Kasumi-1 (cell line): ENCODE results near the gene CCM2.
"Not testable (repeated sequence)": the region's sequence is repeated elsewhere in the genome, so short reads cannot be mapped to it uniquely, and the experiment has no call there.

Experiments
- DNase-seq, 2 experiments: peaks; one replicate each; lab custom pipeline; 2025; lab: John Stamatoyannopoulos, UW

The CCM2 gene

DNA sequence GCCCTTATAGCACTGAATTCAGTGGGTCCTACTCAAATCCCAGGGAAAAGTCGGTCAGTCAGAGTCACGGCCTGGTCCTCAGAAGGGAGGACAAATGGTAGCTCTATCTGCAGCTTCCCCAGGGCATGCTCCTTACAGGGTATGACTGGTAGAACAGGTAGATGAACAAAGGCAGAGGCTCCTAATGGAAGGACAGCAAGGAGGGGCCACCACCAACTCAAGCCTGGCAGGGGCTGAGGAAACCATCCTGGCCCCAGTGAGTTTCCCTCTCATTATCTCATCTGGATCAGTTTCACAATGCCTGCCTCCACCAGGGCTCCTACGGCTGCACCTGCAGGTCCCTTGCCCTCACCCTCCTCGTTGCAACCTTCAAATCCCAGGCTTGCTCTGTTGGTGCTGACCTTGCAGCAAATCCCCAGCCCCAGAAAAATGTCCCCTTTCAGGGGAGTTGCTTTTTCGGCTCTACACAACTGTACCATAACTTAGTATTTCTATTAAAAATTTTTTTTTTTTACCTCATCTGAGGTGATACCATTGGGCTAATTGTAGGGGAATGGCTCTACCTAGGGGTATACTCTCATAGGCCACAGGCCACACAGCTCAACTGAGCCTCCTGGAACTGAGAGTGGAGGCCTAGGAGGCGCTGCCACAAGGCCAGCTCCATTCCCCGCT is 18.8 kb upstream of the CCM2 start:
- peak in 1 of 2 experiments; percentile 39 for DNase-seq

DNA sequence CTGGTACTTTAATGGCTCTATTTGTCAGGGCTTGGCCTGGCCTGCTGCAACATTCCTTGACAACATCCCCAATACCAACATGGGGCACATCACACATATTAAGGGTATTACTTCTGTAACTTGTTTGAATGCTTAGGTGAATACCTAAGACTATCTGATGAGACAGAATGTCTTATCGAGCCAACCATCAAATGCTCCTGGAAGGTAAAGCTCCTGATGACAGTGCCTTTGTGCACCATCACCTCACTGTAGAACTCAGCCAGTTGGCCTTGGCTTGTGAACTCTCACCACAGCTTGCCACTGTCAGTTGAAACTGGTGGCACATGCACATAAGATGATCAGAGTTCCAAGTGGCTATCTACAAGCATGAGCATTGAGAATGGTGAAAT is 17.5 kb upstream of the CCM2 start:
- DNase-seq = no peak

DNA sequence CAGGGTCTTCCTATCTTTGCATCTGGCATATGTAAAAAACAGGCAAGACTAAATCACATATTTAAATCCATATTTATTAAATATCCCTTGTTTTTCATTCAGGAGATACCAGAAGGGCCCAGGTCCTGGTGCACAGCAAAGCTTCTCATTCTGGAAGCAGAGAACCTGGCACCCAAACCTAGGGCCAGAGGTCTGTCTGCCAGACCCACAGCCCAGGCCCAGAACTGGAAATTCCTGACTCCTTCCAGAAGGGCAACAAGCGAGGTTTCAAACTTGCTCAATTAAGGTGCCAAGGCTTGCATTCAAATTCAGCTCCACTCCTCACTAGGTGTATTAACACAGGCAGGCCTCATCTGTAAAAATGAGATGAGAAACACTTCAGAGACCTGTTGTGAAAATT is 17.0 kb upstream of the CCM2 start:
- no peak for DNase-seq

DNA sequence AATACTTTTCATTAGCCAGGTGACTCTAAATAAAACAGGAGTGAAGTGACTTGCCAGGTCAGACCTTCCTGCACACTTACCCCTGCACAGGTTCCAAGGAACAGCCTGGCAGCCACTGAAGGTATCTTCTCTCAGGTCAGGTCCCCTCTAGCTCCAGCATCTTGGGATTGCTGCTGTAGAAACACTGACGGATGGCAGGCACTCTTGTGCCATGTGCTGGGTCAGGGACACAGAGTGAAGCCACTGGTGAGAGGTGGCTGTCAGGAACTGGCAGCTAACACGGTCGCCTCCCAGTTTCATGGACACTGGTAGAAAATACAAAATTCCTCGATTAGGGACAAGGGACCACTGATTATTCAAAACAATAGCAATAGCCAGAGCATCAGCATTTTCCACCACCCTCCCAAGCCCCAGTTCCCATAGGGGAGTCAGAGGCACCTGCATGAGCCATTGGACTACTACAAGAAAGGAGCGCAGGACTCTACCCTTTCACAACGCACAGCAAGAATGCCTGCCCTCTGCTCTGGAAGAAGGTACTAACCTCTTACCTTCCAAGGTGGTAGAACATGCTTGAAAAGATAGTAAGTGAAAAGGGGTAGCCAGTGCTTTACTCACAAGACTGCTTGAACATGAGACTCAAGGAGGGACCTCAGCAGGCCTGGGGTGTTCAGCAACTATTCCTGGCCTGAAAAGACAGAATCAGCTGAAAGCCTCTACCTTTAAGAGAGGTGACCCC is 16.1 kb upstream of the CCM2 start:
- no peak for DNase-seq

DNA sequence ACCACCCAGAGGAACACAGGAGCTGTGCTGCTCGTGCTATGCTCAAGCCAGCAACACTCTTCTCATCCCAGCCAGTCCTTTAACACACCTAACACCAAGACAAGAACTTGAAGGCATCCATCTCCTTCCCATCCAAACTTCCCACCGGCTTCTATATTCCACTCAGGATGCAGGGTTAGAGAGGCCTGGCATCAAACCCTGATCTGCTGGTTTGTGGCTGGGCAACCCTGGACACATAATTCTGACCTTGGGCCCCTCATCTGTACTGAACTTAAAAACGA is 15.6 kb upstream of the CCM2 start:
- DNase-seq = no peak

DNA sequence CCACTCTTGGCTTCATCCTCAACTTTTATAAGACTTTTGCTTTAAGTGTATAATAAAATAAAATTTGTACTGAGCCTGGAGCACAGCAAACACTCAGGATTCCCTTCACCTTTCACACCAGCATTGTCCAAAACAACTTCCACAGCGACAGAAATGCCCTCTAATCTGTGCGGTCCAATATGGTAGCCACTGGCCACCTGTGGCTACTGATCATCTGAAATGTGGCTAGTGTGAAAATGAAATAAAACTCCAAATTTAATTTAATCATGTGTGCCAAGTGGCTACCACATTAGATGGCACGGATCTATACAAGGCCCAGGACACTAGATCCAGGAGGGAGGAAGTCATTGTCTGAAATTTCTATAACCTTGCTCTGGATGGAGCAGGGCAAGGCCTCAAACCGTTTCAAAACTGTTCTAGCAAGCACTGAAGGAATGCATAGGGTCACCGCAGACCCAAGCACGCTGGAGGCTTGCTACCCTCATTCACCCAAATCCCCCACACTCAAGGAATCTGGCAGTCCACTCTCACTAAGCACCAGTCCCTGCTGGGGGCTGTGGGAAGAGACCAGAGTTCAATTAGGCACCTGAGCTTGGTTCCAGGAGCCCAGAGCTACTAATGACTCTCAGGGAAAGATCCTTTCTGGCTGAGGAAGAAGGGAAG is 14.8 kb upstream of the CCM2 start:
- DNase-seq = no peak

DNA sequence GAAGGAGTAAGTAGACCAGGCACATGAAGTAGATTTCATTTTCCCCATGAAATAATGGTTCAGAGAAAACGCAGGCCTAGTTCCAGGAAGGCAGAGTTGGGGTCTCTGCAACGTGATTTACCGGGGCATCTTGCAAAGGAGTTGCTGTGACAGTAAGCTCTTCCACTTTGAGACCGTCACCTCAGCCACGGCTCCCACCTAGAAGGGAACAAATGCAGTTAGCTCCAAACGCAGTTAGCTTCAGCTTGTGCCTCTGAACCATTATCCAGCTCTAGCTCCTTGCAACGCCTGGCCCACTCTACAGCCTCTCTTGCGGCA is 14.1 kb upstream of the CCM2 start:
- no peak for DNase-seq

DNA sequence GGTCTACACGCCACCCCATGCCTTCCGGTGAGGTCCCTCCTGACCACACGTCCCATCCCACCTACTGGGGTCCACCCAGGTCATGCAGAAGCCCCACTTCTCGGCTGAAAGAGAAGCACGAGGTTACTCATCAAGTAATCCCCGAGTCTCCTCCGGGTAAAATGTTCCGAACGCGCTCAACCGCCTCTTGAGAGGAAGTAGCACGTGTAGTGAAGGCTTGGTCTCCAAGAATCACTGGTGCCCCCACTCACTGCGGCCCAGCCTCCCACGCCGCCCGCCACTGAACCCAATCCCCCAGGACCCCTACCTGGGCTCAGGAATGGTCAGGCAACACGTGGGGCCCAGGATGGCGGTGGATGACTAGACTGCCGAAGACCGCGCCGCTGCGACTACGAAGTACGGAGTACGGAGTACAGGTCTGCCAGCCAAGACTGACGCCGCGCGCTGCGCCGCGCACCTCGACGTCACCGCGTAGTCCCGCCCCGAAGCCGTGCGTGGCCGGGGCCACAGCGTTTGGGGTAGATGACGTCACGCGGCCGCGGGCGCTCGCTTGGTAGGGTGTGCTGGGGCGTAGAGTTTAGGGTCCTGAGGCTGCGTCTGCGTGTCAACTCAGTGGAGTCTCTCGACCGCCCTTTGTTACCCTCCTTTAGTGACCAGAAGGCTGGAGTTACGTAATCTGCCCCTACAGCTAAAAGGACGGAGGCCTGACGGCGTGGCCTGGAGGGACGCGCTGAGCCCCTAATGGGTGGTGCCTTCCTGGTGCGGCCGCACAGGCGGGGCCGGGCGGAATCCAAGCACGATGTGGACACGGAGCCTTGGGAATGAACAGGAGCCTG is 13.6 kb upstream of the CCM2 start:
- peak; percentile 95 to 97 for DNase-seq

DNA sequence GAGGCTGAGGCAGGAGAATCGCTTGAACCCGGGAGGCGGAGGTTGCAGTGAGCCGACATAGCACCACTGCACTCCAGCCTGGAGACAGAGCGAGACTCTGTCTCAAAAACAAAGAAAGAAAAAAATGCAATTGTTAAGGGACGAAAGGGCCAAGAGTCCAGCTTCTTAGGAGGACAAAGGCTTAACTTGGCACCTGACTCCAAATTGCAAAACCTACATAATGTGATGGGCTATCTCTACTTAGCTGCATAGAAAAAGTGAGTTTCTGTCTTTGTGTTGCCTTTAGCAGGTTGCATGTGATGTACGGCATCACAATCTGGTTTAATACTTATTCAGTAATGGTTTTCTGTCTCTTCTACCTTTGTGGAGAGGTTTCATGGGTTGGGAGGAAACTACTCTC is 12.5 kb upstream of the CCM2 start:
- peak in 1 of 2 experiments; percentile 16 for DNase-seq

DNA sequence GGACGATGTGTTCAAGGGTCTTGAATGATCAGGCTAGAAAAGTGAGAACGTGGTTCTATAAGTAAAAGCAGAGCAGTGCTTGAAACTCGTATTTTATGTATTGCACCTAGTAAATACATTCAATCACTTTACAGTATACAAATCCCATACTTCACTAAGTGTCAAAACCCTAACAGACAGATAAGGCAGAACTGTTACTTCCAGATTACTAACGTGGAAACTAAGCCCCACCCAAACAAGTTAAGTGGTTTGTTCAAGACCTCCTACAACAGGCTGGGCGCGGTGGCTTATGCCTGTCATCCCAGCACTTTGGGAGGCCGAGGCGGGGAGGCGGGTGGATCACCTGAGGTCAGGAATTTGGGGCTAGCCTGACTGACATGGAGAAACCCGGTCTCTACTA is 12.0 kb upstream of the CCM2 start:
- no peak for DNase-seq

DNA sequence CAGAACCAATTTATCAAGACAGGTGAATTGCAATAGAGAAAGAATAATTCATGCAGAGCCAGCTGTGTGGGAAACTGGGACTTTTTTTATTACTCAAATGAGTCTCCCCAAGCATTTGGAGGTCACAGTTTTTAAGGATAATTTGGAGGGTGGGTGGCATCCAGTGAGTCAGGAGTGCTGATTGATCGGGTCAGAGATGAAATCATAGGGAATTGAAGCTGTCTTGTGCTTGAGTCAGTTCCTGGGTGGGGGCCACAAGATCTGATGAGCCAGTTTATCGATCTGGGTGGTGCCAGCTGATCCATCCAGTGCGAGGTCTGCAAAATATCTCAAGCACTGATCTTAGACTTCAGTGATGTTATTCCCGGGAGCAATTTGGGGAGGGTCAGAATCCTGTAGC is 11.3 kb upstream of the CCM2 start:
- no peak for DNase-seq

DNA sequence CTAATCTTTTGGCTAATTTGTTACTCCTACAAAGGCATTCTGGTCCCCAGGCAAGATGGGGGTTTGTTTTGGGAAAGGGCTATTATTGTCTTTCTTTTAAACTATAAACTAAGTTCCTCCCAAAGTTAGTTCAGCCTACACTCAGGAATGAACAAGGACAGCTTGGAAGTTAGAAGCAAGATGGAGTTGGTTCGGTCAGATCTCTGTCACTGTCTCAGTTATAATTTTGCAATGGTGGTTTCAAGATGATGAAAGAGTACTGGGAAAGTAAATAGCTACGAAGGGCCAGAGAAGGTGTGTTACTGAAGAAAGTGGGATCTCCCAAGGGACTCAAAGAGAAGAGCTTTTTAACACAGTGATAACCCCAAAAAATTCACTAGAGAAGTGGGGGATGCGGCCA is 10.9 kb upstream of the CCM2 start:
- no peak for DNase-seq

DNA sequence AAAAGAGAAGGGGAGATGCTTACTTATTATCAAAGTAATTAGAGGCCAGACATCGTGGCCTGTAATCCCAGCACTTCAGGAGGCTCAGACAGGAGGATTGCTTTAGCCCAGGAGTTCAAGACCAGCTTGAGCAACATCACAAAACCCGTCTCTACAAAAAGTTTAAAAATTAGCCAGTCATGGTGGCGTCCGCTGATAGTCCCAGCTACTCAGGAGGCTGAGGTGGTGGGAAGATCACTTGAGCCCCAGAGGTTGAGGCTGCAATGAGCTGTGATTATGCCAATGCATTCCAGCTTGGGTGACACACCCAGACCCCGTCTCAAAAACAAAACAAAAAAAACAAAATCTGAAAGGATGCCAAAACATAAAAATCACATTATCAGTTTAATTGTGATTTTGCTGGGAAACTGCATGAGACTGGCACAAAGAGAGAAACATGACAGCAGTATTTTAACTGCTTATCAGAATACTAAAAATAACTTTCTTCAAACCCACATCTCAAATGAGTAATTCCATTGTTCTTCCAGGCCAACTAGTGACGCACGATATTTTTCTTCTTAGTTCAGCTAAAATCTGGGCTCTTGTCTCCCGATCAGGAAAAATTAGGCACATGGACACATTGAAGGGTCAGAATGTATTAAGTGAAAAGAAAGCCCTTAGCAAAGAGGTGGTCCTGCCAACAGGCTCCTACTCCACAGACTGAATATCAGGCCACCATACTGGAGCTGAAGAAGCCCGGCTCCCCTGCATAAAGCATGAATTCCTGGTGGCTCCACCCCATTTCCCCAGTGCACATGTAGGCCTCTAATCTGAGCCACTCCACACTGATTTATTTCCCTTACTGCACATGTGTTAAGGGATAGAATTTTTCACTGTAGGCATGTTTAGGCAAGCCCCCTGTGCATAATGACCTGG is 9.6 kb upstream of the CCM2 start:
- no peak for DNase-seq

DNA sequence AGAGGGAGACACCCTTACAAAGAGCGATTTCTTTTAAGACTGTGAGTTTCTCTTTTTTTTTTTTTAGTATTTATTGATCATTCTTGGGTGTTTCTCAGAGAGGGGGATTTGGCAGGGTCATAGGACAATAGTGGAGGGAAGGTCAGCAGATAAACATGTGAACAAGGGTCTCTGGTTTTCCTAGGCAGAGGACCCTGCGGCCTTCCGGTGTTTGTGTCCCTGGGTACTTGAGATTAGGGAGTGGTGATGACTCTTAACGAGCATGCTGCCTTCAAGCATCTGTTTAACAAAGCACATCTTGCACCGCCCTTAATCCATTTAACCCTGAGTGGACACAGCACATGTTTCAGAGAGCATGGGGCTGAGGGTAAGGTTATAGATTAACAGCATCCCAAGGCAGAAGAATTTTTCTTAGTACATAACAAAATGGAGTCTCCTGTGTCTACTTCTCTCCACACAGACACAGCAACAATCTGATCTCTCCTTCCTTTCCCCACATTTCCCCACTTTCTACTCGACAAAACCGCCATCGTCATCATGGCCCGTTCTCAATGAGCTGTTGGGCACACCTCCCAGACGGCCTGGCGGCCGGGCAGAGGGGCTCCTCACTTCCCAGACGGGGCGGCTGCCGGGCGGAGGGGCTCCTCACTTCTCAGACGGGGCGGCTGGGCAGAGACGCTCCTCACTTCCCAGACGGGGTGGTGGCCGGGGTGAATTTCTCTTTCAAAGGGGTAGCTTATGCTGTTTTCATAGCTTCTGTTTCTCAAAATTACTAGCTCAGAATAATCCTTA is 7.8 kb upstream of the CCM2 start:
- not testable (repeated sequence) for DNase-seq

DNA sequence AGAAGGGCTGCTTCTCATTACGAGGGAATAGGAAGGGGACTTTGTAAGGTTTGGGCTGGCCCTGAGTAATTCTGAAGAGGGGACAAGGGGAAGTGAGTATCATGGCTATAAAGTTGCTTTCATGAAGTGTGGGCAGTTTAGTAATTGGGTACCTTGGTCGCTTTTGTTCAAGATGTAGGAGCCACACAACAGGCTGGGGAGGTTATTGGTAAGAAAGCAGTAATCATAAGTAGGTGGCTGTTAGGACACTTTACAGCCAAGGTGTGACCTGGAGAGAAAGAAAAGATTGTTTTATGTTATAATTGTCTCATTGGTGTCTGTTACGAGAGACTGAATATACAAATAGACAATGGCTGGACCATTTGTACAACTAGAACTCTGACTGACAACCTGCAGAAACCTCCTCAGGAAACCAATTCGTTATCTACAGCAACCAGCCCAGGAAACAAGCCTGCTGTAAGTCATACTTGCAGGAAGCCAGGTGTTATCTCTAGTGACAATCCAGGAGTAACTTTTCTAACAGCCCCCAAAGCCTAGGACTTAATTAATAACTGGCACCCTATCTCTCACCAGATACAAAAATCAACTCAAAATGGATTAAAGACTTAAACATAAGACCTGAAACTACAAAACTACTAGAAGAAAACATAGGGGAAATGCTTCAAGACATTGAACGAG is 5.0 kb upstream of the CCM2 start:
- peak; percentile 74 to 83 for DNase-seq

DNA sequence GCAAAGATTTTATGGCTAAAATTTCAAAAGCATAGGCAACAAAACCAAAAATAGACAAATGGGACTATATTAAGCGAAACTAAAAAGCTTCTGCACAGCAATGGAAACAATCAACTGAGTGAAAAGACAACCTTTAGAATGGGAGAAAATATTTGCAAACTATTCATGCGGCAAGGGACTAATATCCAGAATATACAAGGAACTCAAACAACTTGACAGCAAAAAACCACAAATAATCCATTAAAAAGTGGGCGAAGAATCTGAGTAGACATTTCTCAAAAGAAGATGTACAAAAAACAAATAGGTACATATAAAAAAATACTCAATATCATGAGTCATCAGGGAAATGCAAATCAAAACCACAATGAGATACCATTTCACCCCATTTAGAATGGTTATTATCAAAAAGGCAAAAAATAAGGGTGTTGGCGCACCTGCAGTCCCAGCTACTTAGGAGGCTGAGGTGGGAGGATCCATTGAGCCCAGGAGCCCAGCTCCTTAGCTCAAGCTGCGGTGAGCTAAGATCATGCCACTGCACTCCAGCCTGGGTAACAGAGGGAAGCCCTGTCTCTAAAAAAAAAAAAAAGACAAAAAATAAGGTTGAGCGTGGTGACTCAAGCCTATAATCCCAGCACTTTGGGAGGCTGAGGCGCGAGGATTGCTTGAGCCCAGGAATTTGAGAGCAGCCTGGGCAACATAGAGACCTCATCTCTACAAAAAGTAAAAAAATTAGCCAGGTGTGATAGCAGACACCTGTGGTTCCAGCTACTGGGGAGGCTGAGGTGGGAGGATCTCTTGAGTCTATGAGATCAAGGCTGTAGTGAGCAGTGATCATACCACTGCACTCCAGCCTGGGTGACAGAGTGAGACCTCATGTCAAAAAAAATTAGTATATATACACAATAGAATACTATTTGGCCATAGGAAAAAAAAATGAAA is 4.2 kb upstream of the CCM2 start:
- DNase-seq = no peak

DNA sequence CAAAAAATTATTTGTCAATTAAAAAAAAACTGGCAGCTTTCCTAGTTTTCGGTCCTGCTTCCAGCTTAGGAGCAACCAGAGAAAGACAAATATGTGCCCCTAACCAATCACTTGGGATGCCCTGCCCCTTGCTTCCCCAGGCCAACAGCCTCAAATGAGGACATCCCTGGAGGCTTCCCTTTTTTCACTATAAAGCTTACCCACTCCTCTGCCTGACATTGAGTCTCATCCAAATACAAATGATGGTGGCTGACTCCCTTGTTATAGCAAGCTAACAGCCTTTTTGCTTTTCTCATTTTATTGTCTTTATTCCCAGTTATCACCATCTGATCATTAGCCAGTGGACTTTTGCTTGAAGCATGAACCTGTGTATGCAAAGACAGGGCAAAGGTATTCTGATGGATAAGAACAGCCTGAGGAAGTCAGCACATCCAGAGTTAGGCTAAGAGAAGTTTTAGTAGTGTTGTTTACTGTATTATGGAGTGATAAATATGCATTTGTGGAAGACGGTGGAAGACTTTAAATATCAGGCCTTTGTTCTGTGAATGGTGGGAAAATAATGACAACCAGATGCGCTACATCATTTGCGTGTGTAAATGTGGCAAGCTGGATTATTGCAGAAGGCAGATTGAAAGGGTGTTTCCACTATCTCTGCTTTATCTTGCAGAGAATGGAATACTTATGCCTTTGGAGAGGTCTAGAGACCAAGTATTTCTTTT is 1.7 kb upstream of the CCM2 start:
- DNase-seq = peak; percentile 24 to 26

DNA sequence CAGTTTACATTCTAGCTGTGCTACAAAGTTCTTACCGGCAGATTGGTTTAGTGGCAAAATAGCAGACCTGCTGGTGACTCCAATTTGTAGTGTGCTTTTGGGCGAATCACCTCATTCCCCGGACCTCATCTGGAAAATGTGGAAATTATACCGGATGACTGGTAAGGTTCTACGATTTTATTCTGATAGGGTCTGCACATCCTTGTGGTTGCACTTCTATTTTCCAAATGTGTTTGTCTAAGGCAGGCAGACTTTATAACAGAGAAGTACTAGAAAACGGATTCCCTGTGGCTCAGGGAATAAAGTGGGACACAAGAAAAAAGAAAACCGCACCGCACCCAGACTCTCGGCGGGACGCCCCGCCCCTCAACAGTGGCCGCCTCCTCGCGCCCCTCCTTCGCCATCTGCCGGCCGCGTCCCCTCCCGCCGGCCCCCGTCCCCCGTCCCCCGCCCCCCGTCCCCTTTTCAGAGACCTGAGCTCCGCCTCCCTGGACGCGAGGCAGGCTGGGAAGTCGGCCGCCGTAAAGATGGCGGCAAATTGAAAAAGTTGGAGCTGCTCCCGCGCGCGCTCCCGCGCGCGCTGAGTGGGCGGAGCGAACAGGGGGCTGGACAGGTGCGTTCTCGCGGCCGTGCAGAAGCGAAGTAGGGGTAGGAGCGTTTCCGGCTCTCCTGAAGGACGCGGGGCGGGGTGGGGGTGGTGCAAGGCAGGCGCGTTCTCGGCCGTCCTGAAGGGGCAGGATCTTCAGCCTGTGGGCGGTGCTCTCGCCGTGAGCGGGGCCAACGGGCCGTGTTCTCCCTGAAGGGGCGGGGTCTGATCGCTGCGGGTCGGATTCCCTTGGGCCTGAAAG is 532 bp upstream of the CCM2 start:
- peak; percentile 99 for DNase-seq
